Neural progenitor cell (in vitro differentiated cells): ENCODE data around the gene ASIC3. TPM values are rescaled to one million over a fixed set of nuclear protein-coding genes. Genes with fewer than 3 reads are reported as not detected.

Experiments used
- DNase-seq: peaks from one replicate; pipeline ENCODE4 v3.0.0-alpha.2; 2016; ENCODE audit warnings: low spot score
- H2AFZ ChIP-seq: fragments of 200-600 bp; sonication (generic); replicated peaks from 2 replicates; pipeline ENCODE4 v1.6.1; 2016; ENCODE audit warnings: antibody characterized with exemption
- H3F3A ChIP-seq: fragments of 200-600 bp; sonication (generic); 2 replicates; pipeline ENCODE4 v1.6.1; 2016; ENCODE audit warnings: antibody characterized with exemption, low read depth
- H3K27ac ChIP-seq: fragments of 200-600 bp; sonication (generic); 2 replicates; pipeline ENCODE4 v1.5.1; 2016; ENCODE audit warnings: mild to moderate bottlenecking
- H3K27me3 ChIP-seq: fragments of 200-600 bp; sonication (generic); 2 replicates; pipeline ENCODE4 v1.6.1; 2016; ENCODE audit warnings: mild to moderate bottlenecking, moderate library complexity
- H3K36me3 ChIP-seq: fragments of 200-600 bp; sonication (generic); 2 replicates; pipeline ENCODE4 v1.5.1; 2016
- H3K4me1 ChIP-seq: fragments of 200-600 bp; sonication (generic); 2 replicates; pipeline ENCODE4 v1.6.1; 2016; ENCODE audit warnings: mixed run types
- H3K4me2 ChIP-seq: fragments of 200-600 bp; sonication (generic); 2 replicates; pipeline ENCODE4 v1.6.1; 2016
- H3K4me3 ChIP-seq: fragments of 200-600 bp; sonication (generic); 2 replicates; pipeline ENCODE4 v1.5.1; 2016
- H3K79me2 ChIP-seq: fragments of 200-600 bp; sonication (generic); 2 replicates; pipeline ENCODE4 v1.6.1; 2016; ENCODE audit warnings: low read depth
- H3K9ac ChIP-seq: fragments of 200-600 bp; sonication (generic); 2 replicates; pipeline ENCODE4 v1.6.1; 2016
- H3K9me3 ChIP-seq: fragments of 200-600 bp; sonication (generic); 2 replicates; pipeline ENCODE4 v1.5.1; 2016; ENCODE audit warnings: low read depth
- H4K20me1 ChIP-seq: fragments of 200-600 bp; sonication (generic); 2 replicates; pipeline ENCODE4 v1.6.1; 2016; ENCODE audit warnings: low read depth
- H3K27ac Mint-ChIP-seq: 3 replicates; pipeline ENCODE4 v1.8.0; 2021; ENCODE audit warnings: mixed read lengths
- H3K27me3 Mint-ChIP-seq: 2 replicates; pipeline ENCODE4 v1.8.0; 2022; ENCODE audit warnings: low read depth, mild to moderate bottlenecking, inconsistent platforms, moderate library complexity, mixed read lengths; ENCODE audit not compliant: insufficient read depth
- H3K36me3 Mint-ChIP-seq: 3 replicates; pipeline ENCODE4 v1.8.0; 2021; ENCODE audit warnings: mixed read lengths
- H3K4me1 Mint-ChIP-seq: 3 replicates; pipeline ENCODE4 v1.8.0; 2021; ENCODE audit warnings: mixed read lengths
- H3K4me3 Mint-ChIP-seq: 3 replicates; pipeline ENCODE4 v1.8.0; 2021; ENCODE audit warnings: mild to moderate bottlenecking, moderate library complexity, mixed read lengths
- H3K9me3 Mint-ChIP-seq: 3 replicates; pipeline ENCODE4 v1.8.0; 2020; ENCODE audit warnings: mixed read lengths
- CTCF ChIP-seq: fragments of 200-600 bp; sonication (generic); IDR thresholded peaks from 2 replicates; pipeline ENCODE4 v1.5.1; 2017; ENCODE audit warnings: antibody characterized with exemption, mild to moderate bottlenecking
- EZH2 ChIP-seq: fragments of 200-600 bp; sonication (generic); IDR thresholded peaks from 2 replicates; pipeline ENCODE4 v1.6.1; 2017; ENCODE audit warnings: antibody characterized with exemption, mild to moderate bottlenecking, moderate library complexity
- EZH2phosphoT487 ChIP-seq: fragments of 200-600 bp; sonication (generic); IDR thresholded peaks from 2 replicates; pipeline ENCODE4 v1.6.1; 2017; ENCODE audit warnings: antibody characterized with exemption
- total RNA-seq: library from RNA; depleted of rRNA; stranded (reverse); fragments of >200 nt; gene quantifications from 2 replicates; pipeline ENCODE4 v1.2.3, GENCODE V29; 2015; ENCODE audit warnings: low replicate concordance

Gene ASIC3
- total RNA-seq, 1 donor from 2014 or later: not detected

- Histone ChIP-seq H3K4me2 (peak overlapping the region; percentile 99), H3K36me3 (no peaks in the 10 kb centered on the region), H2AFZ (no peak overlapping the region), H3F3A (peaks cover 42% of the 10 kb centered on the region), H3K27me3 (peaks cover 19% of the 10 kb centered on the region), H3K27ac (no peak overlapping the region), H3K4me3 (peak overlapping the region; percentile 41), H4K20me1 (peaks cover 51% of the 10 kb centered on the region), H3K79me2 (peaks cover 7% of the 10 kb centered on the region), H3K9ac (no peak overlapping the region), H3K4me1 (peaks cover 35% of the 10 kb centered on the region), H3K9me3 (no peaks in the 10 kb centered on the region)
- H3K4me1 Mint-ChIP-seq: peaks cover 30% of the 10 kb centered on the region
- H3K4me3 Mint-ChIP-seq: peak overlapping the region; percentile 74
- no peak for DNase-seq
- peaks cover 5% of the 10 kb centered on the region for H3K36me3 Mint-ChIP-seq
- no peaks in the 10 kb centered on the region for H3K9me3 Mint-ChIP-seq
- H3K27ac Mint-ChIP-seq: no peak overlapping the region
- H3K27me3 Mint-ChIP-seq: peaks cover 9% of the 10 kb centered on the region
- TF ChIP-seq CTCF (no peak), EZH2phosphoT487 (no peak), EZH2 (no peak)
Measured at GRCh38 chr7:151063212-151063561, 14.9 kb downstream of the ASIC3 start.

- no peaks in the 10 kb centered on the region for H3K9me3 ChIP-seq
- no peaks in the 10 kb centered on the region for H3K36me3 ChIP-seq
- H2AFZ ChIP-seq: no peak overlapping the region
- no peak for DNase-seq
- H3K79me2 ChIP-seq: peaks cover 7% of the 10 kb centered on the region
- H3K4me2 ChIP-seq: no peak overlapping the region
- peaks cover 19% of the 10 kb centered on the region for H3K27me3 ChIP-seq
- Mint-ChIP-seq H3K4me3 (no peak overlapping the region), H3K9me3 (no peaks in the 10 kb centered on the region), H3K36me3 (peaks cover 8% of the 10 kb centered on the region), H3K27me3 (peaks cover 9% of the 10 kb centered on the region), H3K27ac (no peak overlapping the region), H3K4me1 (peaks cover 22% of the 10 kb centered on the region)
- peaks cover 27% of the 10 kb centered on the region for H3K4me1 ChIP-seq
- no peak for TF ChIP-seq CTCF
- no peak for TF ChIP-seq EZH2phosphoT487
- TF ChIP-seq EZH2: no peak
- H3F3A ChIP-seq: peaks cover 35% of the 10 kb centered on the region
- H3K4me3 ChIP-seq: no peak overlapping the region
- no peak overlapping the region for H3K27ac ChIP-seq
- H3K9ac ChIP-seq: no peak overlapping the region
- peaks cover 51% of the 10 kb centered on the region for H4K20me1 ChIP-seq
Measured at GRCh38 chr7:151064454-151064853, 16.1 kb downstream of the ASIC3 start.

- H3K79me2 ChIP-seq: peaks cover 7% of the 10 kb centered on the region
Measured at GRCh38 chr7:151064993-151065392, 16.7 kb downstream of the ASIC3 start.

More at GRCh38 chr7:151064993-151065392, 16.7 kb downstream of the ASIC3 start:
- no peak for DNase-seq
- Mint-ChIP-seq H3K9me3 (no peaks in the 10 kb centered on the region), H3K4me1 (peaks cover 22% of the 10 kb centered on the region), H3K36me3 (peaks cover 8% of the 10 kb centered on the region), H3K27me3 (peaks cover 9% of the 10 kb centered on the region), H3K4me3 (no peak overlapping the region), H3K27ac (no peak overlapping the region)
- no peak overlapping the region for H2AFZ ChIP-seq
- H3K27me3 ChIP-seq: peaks cover 19% of the 10 kb centered on the region
- H4K20me1 ChIP-seq: peaks cover 51% of the 10 kb centered on the region
- no peaks in the 10 kb centered on the region for H3K36me3 ChIP-seq
- H3K9ac ChIP-seq: no peak overlapping the region
- no peak for TF ChIP-seq EZH2
- TF ChIP-seq CTCF: no peak
- TF ChIP-seq EZH2phosphoT487: no peak
- no peak overlapping the region for H3K4me3 ChIP-seq
- no peak overlapping the region for H3K27ac ChIP-seq
- no peaks in the 10 kb centered on the region for H3K9me3 ChIP-seq
- H3K4me1 ChIP-seq: peaks cover 27% of the 10 kb centered on the region
- H3F3A ChIP-seq: peaks cover 33% of the 10 kb centered on the region
- no peak overlapping the region for H3K4me2 ChIP-seq
